Lung (tissue), 12 donors: ENCODE measurements around the gene ANKUB1. TPM values are rescaled to one million over a fixed set of nuclear protein-coding genes. Genes with fewer than 3 reads are reported as not detected.

Experiments used
- ATAC-seq: fragments of 200-7000 bp; cut with Tn5 transposase; one replicate; pipeline ENCODE4 v1.9.1; 2020; ENCODE audit warnings: moderate number of reproducible peaks; ENCODE audit not compliant: insufficient read depth, low FRiP score
- DNase-seq, 3 donors: peaks; one replicate each; pipeline ENCODE4 v3.0.0-alpha.2; 2013 to 2017
- H3K27ac ChIP-seq, 2 donors: one replicate each; pipeline ENCODE4 v1.5.1; 2013; ENCODE audit warnings: mild to moderate bottlenecking in 2 of 2, moderate library complexity in 2 of 2, control low read depth in 1 of 2, inconsistent platforms in 1 of 2, low read depth in 1 of 2, low read length in 1 of 2
- H3K27me3 ChIP-seq, 3 donors: one replicate each; pipeline ENCODE4 v1.5.1; 2013; ENCODE audit warnings: low read length in 2 of 3; ENCODE audit not compliant: control insufficient read depth in 3 of 3, insufficient read depth in 3 of 3
- H3K36me3 ChIP-seq, 4 donors: one replicate each; pipeline ENCODE4 v1.5.1; 2013; ENCODE audit warnings: low read length in 4 of 4, mild to moderate bottlenecking in 1 of 4, moderate library complexity in 1 of 4; ENCODE audit not compliant: control insufficient read depth in 4 of 4, insufficient read depth in 4 of 4
- H3K4me1 ChIP-seq, 5 donors: one replicate each; pipeline ENCODE4 v1.5.1; 2013; ENCODE audit warnings: low read length in 5 of 5, mild to moderate bottlenecking in 2 of 5, moderate library complexity in 1 of 5; ENCODE audit not compliant: control insufficient read depth in 5 of 5, insufficient read depth in 5 of 5
- H3K4me3 ChIP-seq: one replicate; pipeline ENCODE4 v1.5.1; 2013; ENCODE audit warnings: mild to moderate bottlenecking, control low read depth, moderate library complexity
- H3K9ac ChIP-seq, 2 donors: one replicate each; pipeline ENCODE4 v1.5.1; 2013; ENCODE audit warnings: low read length in 2 of 2, control low read depth in 1 of 2; ENCODE audit not compliant: insufficient read depth in 1 of 2
- H3K9me3 ChIP-seq, 4 donors: one replicate each; pipeline ENCODE4 v1.5.1; 2013; ENCODE audit warnings: low read length in 3 of 4, mild to moderate bottlenecking in 1 of 4, moderate library complexity in 1 of 4; ENCODE audit not compliant: control insufficient read depth in 4 of 4, insufficient read depth in 3 of 4
- WGBS, 2 donors: extraction: QIAGEN DNeasy Blood & Tissue Kit; methylation state at CpG; one replicate each; pipeline ENCODE4 v1.1.7; 2013; 5-methylcytosine and 5-hydroxymethylcytosine counted together
- polyA plus RNA-seq, 2 donors: library from polyadenylated mRNA; stranded (reverse); fragments of 200-250 nt; gene quantifications; one replicate each; pipeline ENCODE4 v1.2.1, GENCODE V29; 2013
- total RNA-seq, 2 donors: library from RNA; depleted of rRNA in 1 of 2; stranded (reverse); fragments of >200 nt in 1 of 2; gene quantifications; one replicate each; pipeline ENCODE4 v1.2.1, GENCODE V29; 2014 to 2021
- TF ChIP-seq, protein P1 (sequence below): IDR thresholded peaks from 2 replicates; pipeline ENCODE4 v1.5.1; 2012; ENCODE audit warnings: mild to moderate bottlenecking; ENCODE audit errors: control extremely low read depth, extremely low read depth
- donor health status: control.
- donor health status: control.
- donor health status: Bipolar disorder and iron deficiency.
- donor health status: healthy.
- donor health status: DM: yes; HTN: yes; CAD: no.

The ANKUB1 gene
- total and polyA plus RNA-seq, 4 donors: 1.3 to 6.7 (median 2.4) TPM

DNA sequence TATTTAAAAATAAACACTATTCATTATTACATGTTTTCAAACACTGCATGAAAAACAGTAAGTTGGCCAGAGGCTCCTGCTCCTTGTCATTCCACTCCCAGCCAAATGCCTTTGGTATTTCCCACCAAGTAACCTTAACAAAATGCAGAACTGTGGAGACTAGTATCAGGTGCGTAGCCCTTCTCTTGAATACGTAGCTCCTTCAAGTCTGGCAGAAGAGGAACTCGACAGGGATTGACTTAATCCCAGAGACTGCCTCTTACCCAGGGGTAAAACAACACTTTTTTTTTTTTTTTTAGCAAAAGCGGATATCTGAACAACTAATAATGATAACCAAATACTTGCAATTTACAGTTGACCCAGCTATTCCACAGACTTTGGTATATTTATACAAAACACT lies 40.8 kb downstream of the ANKUB1 start:
- peaks cover 6 to 20% (median 10%) of the 10 kb centered on the region in 4 donors for H3K36me3 ChIP-seq
- no peak overlapping the region for H3K27ac ChIP-seq
- H3K27me3 ChIP-seq: peaks cover 0 to 2% (median 0%) of the 10 kb centered on the region in 3 donors
- H3K4me3 ChIP-seq: no peak overlapping the region
- peaks cover 0 to 17% (median 6%) of the 10 kb centered on the region in 5 donors for H3K4me1 ChIP-seq
- DNase-seq (peak in 2 of 3 donors; percentile 4 to 10), ATAC-seq (no peak)
- no peaks in the 10 kb centered on the region for H3K9me3 ChIP-seq
- TF ChIP-seq, protein P1, sequence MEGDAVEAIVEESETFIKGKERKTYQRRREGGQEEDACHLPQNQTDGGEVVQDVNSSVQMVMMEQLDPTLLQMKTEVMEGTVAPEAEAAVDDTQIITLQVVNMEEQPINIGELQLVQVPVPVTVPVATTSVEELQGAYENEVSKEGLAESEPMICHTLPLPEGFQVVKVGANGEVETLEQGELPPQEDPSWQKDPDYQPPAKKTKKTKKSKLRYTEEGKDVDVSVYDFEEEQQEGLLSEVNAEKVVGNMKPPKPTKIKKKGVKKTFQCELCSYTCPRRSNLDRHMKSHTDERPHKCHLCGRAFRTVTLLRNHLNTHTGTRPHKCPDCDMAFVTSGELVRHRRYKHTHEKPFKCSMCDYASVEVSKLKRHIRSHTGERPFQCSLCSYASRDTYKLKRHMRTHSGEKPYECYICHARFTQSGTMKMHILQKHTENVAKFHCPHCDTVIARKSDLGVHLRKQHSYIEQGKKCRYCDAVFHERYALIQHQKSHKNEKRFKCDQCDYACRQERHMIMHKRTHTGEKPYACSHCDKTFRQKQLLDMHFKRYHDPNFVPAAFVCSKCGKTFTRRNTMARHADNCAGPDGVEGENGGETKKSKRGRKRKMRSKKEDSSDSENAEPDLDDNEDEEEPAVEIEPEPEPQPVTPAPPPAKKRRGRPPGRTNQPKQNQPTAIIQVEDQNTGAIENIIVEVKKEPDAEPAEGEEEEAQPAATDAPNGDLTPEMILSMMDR: no peak
- WGBS, 2 donors: 5 to 8% methylated on average over 4 of the region's 4 CpGs
- peak overlapping the region; percentile 84 to 94 for H3K9ac ChIP-seq

DNA sequence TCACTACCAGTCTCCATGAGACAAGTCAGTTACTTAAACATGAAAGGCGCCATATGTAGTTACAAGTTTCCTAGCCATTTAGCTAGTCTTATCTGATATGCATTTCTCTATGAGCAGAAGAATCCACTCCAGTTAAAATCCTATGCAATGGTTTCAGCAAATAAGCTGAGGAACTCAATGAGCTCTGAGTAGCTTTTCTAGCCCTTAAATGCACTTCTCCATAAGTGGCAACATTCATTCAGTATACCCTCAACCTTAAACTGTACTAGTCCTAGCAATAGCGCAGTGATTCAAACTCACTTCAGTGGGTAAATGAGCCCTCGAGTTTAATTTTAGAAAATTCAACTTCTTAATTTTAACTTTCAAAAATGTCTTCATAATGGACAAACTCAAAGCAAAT lies 47.7 kb downstream of the ANKUB1 start:
- peaks cover 0 to 4% (median 0%) of the 10 kb centered on the region in 5 donors for H3K4me1 ChIP-seq
- no peak for ATAC-seq
- H3K4me3 ChIP-seq: no peak overlapping the region
- no peaks in the 10 kb centered on the region for H3K9me3 ChIP-seq
- H3K27me3 ChIP-seq: no peaks in the 10 kb centered on the region
- DNase-seq: peak in 2 of 3 donors; percentile 16 to 58
- H3K9ac ChIP-seq: no peak overlapping the region
- peaks cover 13 to 40% (median 26%) of the 10 kb centered on the region in 4 donors for H3K36me3 ChIP-seq
- WGBS, 2 donors: 76 to 84% methylated on average over 3 of the region's 3 CpGs
- TF ChIP-seq, protein P1: no peak
- no peak overlapping the region for H3K27ac ChIP-seq

DNA sequence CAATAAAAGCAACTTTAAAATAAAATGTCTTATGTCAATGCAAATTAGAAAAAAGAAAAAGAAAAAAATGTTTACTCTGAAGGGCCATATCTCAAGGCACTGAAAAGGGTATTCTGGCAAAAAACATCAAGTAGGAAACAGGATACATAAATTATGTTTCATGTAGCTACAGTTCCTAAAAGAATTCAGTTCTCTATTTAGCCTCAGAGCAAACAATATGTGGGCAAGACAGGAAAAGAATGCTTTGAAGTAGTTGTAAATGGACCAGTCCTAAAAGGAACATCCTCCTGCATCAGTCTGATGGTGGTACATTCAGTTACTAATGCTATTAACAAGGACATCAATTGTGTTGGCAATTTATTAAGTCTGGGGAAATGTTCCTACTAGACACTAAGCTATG lies 48.2 kb downstream of the ANKUB1 start:
- ATAC-seq (no peak), DNase-seq (peak in 1 of 3 donors; percentile 16)
- peaks cover 0 to 4% (median 0%) of the 10 kb centered on the region in 5 donors for H3K4me1 ChIP-seq
- H3K27me3 ChIP-seq: no peaks in the 10 kb centered on the region
- no peak overlapping the region for H3K4me3 ChIP-seq
- H3K27ac ChIP-seq: no peak overlapping the region
- no peak overlapping the region for H3K9ac ChIP-seq
- peaks cover 13 to 39% (median 28%) of the 10 kb centered on the region in 4 donors for H3K36me3 ChIP-seq
- H3K9me3 ChIP-seq: no peaks in the 10 kb centered on the region
- TF ChIP-seq, protein P1: no peak

- H3K9ac ChIP-seq: no peak overlapping the region
- H3K36me3 ChIP-seq: peaks cover 3 to 21% (median 16%) of the 10 kb centered on the region in 4 donors
- H3K27me3 ChIP-seq: no peaks in the 10 kb centered on the region
- TF ChIP-seq, protein P1: no peak
- H3K4me3 ChIP-seq: no peak overlapping the region
- DNase-seq (no peak), ATAC-seq (no peak)
- WGBS, 2 donors: 71 to 89% methylated on average over 2 of the region's 2 CpGs
- no peak overlapping the region for H3K27ac ChIP-seq
- H3K4me1 ChIP-seq: peaks cover 0 to 6% (median 0%) of the 10 kb centered on the region in 5 donors
- no peaks in the 10 kb centered on the region for H3K9me3 ChIP-seq
Measured at GRCh38 chr3:149739396-149739795, 53.0 kb downstream of the ANKUB1 start.
